Hepatic stellate cell (primary cell): ENCODE results near the gene ZNF787.
A peak's percentile ranks its signal among the peaks of the same experiment; 100 is the strongest.

ENCODE experiments used
- DNase-seq: peaks from one replicate; pipeline ENCODE4 v3.0.0; 2011; ENCODE audit warnings: low spot score

Gene ZNF787

GRCh38 chr19:56142897-56143434, 21.9 kb upstream of the ZNF787 start:
- DNase-seq: no peak

DNA sequence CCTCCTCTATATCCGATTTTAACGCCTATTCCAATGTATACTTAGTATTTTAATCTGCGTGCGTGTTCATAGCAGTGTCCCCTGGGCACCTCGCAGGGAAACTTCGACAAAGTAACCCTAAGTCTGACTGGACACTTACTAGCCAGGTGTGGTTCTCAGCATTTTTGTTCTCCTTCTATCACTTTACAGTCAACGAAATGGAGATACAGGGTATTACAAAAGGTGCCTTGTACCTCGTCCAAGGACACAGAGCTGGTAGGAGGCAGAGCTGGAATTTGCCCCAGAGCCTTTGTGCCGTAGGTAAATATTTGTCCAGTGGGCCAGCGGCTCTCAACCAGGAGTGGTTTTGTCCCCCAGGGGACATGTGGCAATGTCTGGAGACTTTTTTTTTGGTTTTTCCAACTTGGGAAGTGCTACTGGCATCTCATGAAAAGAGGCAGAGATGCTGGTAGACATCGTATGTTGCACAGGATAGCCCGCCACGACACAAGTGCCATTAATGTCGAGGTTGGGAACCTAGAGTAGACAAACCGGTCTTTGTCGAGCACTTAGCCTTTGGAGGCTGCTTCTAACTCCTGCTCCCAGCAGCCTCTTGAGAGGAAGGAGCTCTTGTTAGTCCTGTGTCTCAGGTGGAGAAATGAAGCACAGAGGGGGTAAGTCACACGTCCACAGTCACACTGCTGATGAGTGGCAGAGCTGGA, 21.1 kb upstream of the ZNF787 start:
- DNase-seq: no peak

- no peak for DNase-seq
Measured at GRCh38 chr19:56141417-56141993, 20.4 kb upstream of the ZNF787 start.

GRCh38 chr19:56140583-56141416, 19.7 kb upstream of the ZNF787 start, which contains the start of gene ZNF444:
ZNF444 (plus strand) TSS chr19:56141287; CDS start chr19:56146912, 5,625 bp downstream.
- DNase-seq: peak; percentile 99

DNA sequence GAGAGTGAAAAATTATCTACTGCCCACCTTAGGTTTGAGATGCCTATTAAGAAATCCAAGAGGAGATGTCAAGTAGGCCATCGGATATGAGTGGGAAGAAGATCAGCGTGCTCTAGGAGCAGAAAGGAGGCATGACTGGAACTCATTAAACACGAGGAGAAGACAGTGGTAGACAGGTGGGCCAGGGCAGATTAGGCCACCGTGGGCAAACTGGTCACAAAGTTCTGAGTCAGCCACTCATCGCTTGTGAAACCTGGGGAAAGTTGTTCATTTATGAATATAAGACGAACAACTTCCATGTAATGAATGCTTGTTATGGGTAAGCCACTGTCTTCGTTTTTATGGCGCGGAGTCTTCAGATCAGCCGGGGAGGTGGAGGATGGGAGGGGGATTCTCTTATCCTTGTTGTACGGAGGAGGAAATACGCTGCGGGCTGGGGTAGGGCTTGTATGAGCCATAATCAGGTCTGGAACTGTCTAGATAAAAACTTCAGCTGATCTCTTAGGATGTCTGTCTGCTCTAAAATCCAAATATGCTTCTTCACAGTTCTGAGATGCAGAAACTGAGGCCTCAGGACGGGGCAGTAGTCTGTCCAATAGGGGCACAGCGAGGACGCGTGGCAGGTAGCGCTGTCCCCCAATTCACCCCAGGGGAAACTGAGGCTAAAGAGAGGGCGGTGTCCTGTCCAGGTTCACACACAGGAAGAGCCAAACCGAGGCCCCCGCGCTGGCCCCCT, 18.9 kb upstream of the ZNF787 start:
- DNase-seq: no peak

DNA sequence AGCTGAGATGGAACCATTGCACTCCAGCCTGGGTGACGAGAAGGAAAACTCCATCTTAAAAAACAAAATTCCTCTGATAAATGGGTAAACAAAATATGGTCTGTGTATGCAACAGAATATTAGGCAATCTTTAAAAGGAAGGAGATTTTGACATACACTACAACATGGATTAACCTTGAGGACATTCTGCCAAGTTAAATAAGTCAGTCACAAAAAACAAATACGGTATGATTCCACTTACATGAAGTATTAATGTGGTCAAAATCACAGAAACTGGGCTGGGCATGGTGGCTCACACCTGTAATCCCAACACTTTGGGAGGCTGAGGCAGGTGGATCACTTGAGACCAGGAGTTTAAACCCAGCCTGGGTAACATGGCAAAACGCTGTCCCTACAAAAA, 17.0 kb upstream of the ZNF787 start:
- no peak for DNase-seq

GRCh38 chr19:56137405-56137804, 16.3 kb upstream of the ZNF787 start:
- DNase-seq: no peak

DNA sequence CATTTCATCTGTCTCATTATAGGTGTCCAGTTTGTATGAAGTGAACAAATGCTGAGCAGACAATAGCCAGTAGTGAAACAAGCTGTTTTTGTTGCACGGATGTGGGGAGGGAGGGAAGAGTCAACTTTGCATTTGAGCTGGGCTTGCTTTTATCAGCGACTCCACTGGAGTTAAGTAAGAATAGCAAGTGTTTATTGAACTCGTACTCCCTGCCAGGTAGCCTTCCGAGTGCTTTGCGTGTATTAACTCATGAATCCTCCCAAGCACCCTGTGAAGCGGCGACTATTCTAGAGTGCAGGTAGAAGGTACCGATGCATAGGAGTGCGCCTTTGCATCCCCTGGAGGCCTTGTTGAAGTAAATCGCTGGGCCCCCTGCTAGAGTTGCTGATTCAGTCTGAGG, 15.3 kb upstream of the ZNF787 start:
- no peak for DNase-seq

DNA sequence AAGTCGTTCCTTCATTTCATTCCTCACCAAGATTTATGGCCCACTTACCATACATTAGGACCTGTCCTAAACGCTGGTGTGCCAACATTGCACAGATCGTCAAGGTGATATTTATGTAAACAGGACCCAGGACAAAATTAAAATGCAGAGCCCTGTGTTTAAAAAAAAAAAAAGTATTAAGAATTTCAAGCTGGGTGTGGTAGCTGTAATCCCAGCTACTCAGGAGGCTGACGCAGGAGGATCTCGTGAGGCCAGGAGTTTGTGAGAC, 13.5 kb upstream of the ZNF787 start:
- no peak for DNase-seq

DNA sequence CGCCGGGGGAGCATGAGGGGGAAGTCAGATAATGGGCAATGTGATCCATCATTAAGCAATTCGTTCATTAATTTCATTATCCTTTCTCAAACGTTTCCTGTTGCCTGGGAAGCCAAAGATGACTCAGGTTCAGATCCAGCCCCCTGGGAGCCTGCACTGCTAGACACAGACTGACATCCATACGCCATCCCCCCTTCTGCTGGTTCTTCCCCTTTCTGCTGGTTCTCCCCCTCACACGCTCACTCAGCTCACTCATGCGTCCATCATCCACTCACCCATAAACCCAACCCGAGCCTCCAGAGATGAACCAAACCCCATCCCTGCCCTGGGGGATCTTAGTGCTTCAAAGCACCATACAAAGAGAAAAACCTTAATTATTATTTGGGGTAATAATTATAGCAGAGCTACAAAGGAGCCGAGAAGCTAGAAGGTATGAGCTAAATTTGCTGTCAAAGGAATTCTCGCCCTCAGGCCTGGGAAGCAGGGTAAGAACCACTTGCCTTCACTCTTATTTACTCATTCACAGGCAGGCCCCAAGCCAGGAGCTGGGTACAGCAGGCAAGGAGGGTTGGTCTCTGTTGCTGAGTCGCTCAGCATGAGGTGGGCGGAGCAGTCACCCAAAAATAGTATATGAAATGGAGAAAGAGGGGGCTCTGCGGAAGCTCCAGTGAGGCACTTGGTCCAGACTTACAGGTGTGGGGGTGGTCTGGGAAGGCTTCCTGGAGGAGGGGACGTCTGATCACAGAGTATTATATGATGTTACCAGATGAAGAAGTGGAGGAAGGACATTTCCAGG, 13.0 kb upstream of the ZNF787 start:
- no peak for DNase-seq

GRCh38 chr19:56132316-56132822, 11.3 kb upstream of the ZNF787 start:
- DNase-seq: no peak

GRCh38 chr19:56131651-56132050, 10.6 kb upstream of the ZNF787 start:
- no peak for DNase-seq

- DNase-seq: no peak
Measured at GRCh38 chr19:56130006-56130405, 8.9 kb upstream of the ZNF787 start.

GRCh38 chr19:56126983-56127780, 6.1 kb upstream of the ZNF787 start:
- DNase-seq: no peak

DNA sequence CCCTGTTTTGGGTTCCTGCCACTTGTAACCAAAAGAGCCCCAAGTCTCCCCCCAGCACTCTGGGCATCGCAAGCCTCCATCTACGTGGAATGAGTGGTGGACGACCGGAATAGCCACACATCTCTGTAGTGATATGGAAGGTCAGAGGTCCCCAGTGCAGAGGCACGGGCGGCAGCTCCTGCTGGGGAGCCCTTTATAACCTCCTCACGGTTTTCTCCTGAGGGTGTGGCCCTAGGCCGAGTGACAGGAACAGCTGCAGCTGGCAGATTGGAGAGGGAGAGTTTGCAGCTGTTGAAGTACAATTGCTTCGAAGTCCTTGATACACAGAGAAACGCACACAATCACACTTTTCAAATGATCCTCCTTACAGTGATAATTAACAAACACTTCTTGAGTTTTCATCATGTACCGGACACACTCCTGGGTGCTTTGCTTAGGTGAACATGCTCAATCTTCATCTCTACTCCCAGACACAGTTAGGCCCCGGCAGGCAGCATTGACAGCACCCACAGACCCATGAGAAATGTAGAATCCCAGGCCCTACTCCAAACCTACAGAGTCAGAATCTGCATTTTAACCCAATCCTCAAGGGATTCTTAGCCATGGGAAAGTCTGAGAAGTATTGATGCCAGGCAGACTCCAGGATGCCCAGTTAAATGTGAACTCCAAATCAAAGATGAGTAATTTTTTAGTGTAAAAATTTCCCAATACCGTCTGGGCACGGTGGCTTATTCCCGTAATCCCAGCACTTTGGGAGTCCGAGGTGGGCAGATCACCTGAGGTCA, 4.9 kb upstream of the ZNF787 start:
- DNase-seq: no peak

- DNase-seq: no peak
Measured at GRCh38 chr19:56124578-56124977, 3.5 kb upstream of the ZNF787 start.

DNA sequence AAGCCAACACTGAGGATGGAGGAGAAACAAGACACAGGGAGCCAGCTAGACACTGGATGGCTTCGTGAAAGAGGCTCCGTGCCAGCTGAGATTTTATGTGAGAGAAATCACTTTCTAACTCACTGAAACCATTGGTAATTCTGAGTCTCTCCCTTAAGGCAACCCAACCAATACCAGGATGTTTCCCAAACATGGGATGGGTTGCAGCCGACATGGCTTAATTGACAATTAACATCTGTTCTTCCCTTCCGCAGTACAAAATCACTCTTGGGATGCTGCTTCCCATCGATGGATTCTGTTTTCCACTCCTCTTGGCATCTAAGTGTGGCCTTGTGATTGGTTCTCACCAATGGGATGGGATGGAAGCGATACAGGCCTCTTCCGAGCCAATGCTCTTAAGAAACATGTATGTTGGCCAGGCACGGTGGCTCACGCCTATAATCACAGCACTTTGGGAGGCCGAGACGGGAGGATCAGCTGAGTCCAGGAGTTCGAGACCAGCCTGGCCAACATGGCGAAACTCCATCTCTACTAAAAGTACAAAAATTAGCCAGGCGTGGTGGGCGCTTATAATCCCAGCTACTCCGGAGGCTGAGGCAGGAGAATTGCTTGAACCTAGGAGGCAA, 2.3 kb upstream of the ZNF787 start:
- no peak for DNase-seq

DNA sequence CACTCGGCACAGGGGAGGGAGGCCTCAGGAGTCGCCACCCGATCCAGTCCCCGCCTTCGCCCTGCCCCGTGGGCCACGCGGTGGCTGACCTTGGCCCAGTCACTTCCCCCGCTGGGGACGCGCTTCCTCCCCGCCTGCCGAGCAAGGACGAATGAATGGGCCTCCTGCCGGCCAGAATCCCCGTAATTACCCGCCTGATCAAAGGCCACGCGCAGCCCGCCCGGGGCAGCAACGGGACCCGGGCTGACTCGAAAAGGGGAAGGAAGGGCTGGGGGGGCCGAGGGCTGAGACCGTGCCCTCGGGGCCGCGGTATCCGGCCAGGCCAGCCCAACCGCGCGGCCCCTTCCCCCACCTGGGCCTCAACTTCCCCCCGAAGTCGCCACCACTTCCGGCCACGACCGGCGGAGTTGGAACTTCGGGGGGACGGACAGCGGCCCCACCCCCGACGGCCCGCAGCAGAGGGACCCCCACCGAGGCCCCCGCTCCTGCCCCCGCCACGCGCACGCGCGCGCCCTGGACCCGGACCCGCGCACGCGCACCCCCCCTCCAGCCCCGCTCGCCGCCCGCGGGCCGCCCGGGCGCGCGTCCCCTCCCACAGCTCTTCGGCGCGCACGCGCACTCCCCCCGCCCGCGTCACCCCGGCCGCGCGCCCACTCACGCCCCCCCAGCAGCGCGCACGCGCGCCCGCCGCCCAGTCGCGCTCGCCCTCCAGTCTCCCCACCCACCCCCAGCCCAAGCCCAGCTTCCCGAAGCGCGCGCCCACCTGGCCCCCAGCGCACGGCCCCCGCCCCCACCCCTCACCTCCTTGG, 520 bp downstream of the ZNF787 start:
- peak; percentile 93 for DNase-seq
